Measurements from ENCODE around the gene SMC3.

DNA sequence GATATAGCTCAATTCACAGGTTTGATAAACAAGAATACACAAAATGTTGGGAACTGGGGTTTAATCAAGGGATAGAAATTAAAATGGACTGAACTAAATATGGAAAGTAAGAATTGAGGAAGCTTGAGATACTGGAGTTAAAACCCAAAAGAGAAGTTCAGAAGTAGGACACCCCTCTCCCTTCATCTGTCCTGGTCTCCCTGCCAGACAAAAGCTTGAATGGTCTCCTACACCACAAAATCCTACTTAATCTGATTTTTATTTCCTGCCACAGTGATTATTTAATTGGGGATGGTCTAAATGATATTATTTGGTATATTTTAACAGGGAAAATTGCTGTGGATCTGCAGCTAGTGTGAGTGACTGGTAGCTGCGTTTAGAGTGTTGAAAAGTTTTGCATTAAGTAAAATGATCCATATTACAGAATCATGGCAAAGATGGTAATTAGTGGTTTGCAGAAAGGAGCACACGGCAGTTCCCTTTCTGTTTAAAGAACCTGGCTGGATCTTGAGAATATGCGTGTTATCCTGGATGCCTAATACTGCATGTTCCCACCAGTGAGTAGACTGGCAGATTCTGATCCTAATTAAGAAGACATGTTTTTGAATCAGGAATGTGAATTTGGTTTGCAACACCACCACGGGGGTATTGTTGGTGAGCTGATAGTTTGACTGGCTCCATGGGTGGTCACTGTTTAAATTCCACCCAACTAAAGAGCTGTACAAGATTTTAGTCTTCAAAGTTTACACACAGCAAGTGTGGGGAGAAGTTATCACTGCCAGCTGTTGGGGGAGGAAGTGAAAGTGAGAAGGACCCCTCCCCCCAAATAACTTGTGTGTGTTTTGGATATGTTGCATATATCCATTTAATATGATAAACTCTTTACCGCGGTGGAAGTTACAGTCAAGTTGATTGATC lies 82.1 kb downstream of the SMC3 start:
- no peak for TF ChIP-seq POLR2A (IDR thresholded peaks at IDR 0.05; ENCODE audit: borderline replicate concordance, extremely low read depth, insufficient read depth, insufficient read length)
- TF ChIP-seq EZH2phosphoT487 (IDR thresholded peaks at IDR 0.05; ENCODE audit: borderline replicate concordance), result no peak
- TF ChIP-seq, protein P1, sequence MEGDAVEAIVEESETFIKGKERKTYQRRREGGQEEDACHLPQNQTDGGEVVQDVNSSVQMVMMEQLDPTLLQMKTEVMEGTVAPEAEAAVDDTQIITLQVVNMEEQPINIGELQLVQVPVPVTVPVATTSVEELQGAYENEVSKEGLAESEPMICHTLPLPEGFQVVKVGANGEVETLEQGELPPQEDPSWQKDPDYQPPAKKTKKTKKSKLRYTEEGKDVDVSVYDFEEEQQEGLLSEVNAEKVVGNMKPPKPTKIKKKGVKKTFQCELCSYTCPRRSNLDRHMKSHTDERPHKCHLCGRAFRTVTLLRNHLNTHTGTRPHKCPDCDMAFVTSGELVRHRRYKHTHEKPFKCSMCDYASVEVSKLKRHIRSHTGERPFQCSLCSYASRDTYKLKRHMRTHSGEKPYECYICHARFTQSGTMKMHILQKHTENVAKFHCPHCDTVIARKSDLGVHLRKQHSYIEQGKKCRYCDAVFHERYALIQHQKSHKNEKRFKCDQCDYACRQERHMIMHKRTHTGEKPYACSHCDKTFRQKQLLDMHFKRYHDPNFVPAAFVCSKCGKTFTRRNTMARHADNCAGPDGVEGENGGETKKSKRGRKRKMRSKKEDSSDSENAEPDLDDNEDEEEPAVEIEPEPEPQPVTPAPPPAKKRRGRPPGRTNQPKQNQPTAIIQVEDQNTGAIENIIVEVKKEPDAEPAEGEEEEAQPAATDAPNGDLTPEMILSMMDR (IDR thresholded peaks at IDR 0.05 in 2 of 3, conservative IDR thresholded peaks at IDR 0.05 in 1 of 3; ENCODE audit: borderline replicate concordance in 1 of 3, insufficient read depth in 1 of 3, low read depth in 2 of 3, low read length in 2 of 3), result no peak
- no peak for TF ChIP-seq EZH2 (IDR thresholded peaks at IDR 0.05)
- no peak for TF ChIP-seq MAX (IDR thresholded peaks at IDR 0.05)
- TF ChIP-seq YY1 (IDR thresholded peaks at IDR 0.05; ENCODE audit: extremely low read depth, insufficient replicate concordance, low read depth, low read length), result no peak
- TF ChIP-seq ZNF274 (IDR thresholded peaks at IDR 0.05; ENCODE audit: low read depth, low read length), result no peak

Data from HCT116 (cell line).